K562 (cell line): ENCODE data around the gene SEZ6L. TPM values are rescaled to one million over a fixed set of nuclear protein-coding genes. Genes with fewer than 3 reads are reported as not detected.

Experiments
- ATAC-seq: fragments of 200-7000 bp; cut with Tn5 transposase; 3 replicates; pipeline ENCODE4 v1.9.1; 2020; ENCODE audit warnings: moderate library complexity
- BruUV-seq: library from RNA; stranded (reverse); fragments of 400-500 nt; replicated peaks from 2 replicates; lab custom pipeline; 2021; lab: Mats Ljungman, UMichigan
- CTCF ChIA-PET: fragments of 300-600 bp; formaldehyde crosslinking; extraction: SDS; loops from one replicate; lab custom pipeline; 2021; ENCODE audit warnings: low intra/inter-chr PET ratio; lab: Yijun Ruan, JAX
- POLR2A ChIA-PET: fragments of 300-600, 350-650 bp; sonication (Branson Sonifier 250); formaldehyde crosslinking; extraction: SDS; loops from one replicate; lab custom pipeline; 2021; ENCODE audit warnings: antibody characterized with exemption, inconsistent platforms; lab: Yijun Ruan, JAX
- DNase-seq, 4 experiments: peaks; one replicate each; pipeline versions ENCODE4 v3.0.0 to v3.0.0-alpha.2; 2011 to 2018; ENCODE audit warnings: low spot score in 3 of 4, mixed read lengths in 3 of 4; ENCODE audit errors: extremely low read depth in 1 of 4
- FAIRE-seq: peaks from 2 replicates; lab custom pipeline; 2011; peaks lifted over from hg19 to GRCh38; lab: Jason Lieb, UNC
- H2AFZ ChIP-seq: 2 replicates; pipeline ENCODE4 v1.6.0; 2011; ENCODE audit warnings: low read depth, low read length, control low read depth, inconsistent platforms
- H3K27ac ChIP-seq: fragments of 200-600 bp; 3 replicates; pipeline ENCODE4 v1.8.0; 2011; ENCODE audit warnings: low read depth, mild to moderate bottlenecking, control low read depth, inconsistent platforms, low read length, moderate library complexity, mixed read lengths; ENCODE audit errors: extremely low read depth
- H3K27me3 ChIP-seq, 2 experiments: fragments of 300-600 bp in 1 of 2; 2 replicates in 1 of 2; 3 replicates in 1 of 2; pipeline versions ENCODE4 v1.6.0 to v1.8.0; 2011; ENCODE audit warnings: inconsistent platforms in 2 of 2, low read length in 2 of 2, mild to moderate bottlenecking in 1 of 2, mixed read lengths in 1 of 2, moderate library complexity in 1 of 2; ENCODE audit not compliant: control insufficient read depth in 2 of 2, insufficient read depth in 2 of 2
- H3K36me3 ChIP-seq: fragments of 300-600 bp; 3 replicates; pipeline ENCODE4 v1.8.0; 2011; ENCODE audit warnings: mild to moderate bottlenecking, low read length, inconsistent platforms; ENCODE audit not compliant: control insufficient read depth, insufficient read depth
- H3K4me1 ChIP-seq, 2 experiments: fragments of 200-600 bp in 1 of 2; replicated peaks in 1 of 2; 2 replicates in 1 of 2; 3 replicates in 1 of 2; pipeline versions ENCODE4 v1.5.1 to v1.8.0; 2011; ENCODE audit warnings: inconsistent platforms in 2 of 2, low read length in 2 of 2, mild to moderate bottlenecking in 1 of 2, mixed read lengths in 1 of 2, moderate library complexity in 1 of 2; ENCODE audit not compliant: control insufficient read depth in 2 of 2, insufficient read depth in 2 of 2
- H3K4me2 ChIP-seq: 2 replicates; pipeline ENCODE4 v1.6.1; 2011; ENCODE audit warnings: low read length, control low read depth, inconsistent platforms, mixed read lengths; ENCODE audit not compliant: insufficient read depth
- H3K4me3 ChIP-seq: fragments of 200-600 bp; sonication (generic), shearing (Covaris generic); 2 replicates; pipeline ENCODE4 v1.5.1; 2016; ENCODE audit warnings: control low read depth, inconsistent platforms
- H3K79me2 ChIP-seq: fragments of 200-600 bp; 3 replicates; pipeline ENCODE4 v1.8.0; 2011; ENCODE audit warnings: low read length, inconsistent platforms; ENCODE audit not compliant: control insufficient read depth, insufficient read depth
- H3K9ac ChIP-seq, 2 experiments: 2 replicates each; pipeline versions ENCODE4 v1.6.0 to v1.6.1; 2011; ENCODE audit warnings: low read depth in 2 of 2, low read length in 2 of 2, control low read depth in 1 of 2, inconsistent platforms in 1 of 2, mild to moderate bottlenecking in 1 of 2, mixed read lengths in 1 of 2; ENCODE audit not compliant: insufficient read depth in 1 of 2
- H3K9me1 ChIP-seq: one replicate; pipeline ENCODE4 v1.6.0; 2011; ENCODE audit warnings: inconsistent platforms, mild to moderate bottlenecking, low read length, moderate library complexity; ENCODE audit not compliant: control insufficient read depth, insufficient read depth
- H3K9me3 ChIP-seq: replicated peaks from 2 replicates; pipeline ENCODE4 v1.5.1; 2011; ENCODE audit warnings: low read depth, low read length, inconsistent platforms; ENCODE audit not compliant: control insufficient read depth, insufficient read depth
- H4K20me1 ChIP-seq: replicated peaks from 2 replicates; pipeline ENCODE4 v1.6.1; 2011; ENCODE audit warnings: low read length, inconsistent platforms, mixed read lengths; ENCODE audit not compliant: control insufficient read depth, insufficient read depth
- ATF7 ChIP-seq: fragments of 450-650 bp; IDR thresholded peaks from 2 replicates; pipeline ENCODE4 v1.7.1; 2014; ENCODE audit warnings: mild to moderate bottlenecking, moderate library complexity
- BCL6 ChIP-seq: fragments of 250-450 bp; sonication (Bioruptor Pico); IDR thresholded peaks from 2 replicates; pipeline ENCODE4 v1.4.0; 2020
- BRCA1 ChIP-seq, 2 experiments: fragments of 450-650 bp in 1 of 2; sonication (generic) in 1 of 2; formaldehyde crosslinking in 1 of 2; IDR thresholded peaks; 2 replicates each; pipeline versions ENCODE4 v1.5.0 to v1.6.1; 2017 to 2020; ENCODE audit warnings: mild to moderate bottlenecking in 1 of 2, missing genetic modification reagents in 1 of 2
- CREBBP ChIP-seq: IDR thresholded peaks from one replicate; pipeline ENCODE4 v1.6.1; 2012; ENCODE audit warnings: low read depth, mild to moderate bottlenecking, control low read depth, inconsistent platforms, low read length
- EHMT2 ChIP-seq: fragments of 450-650 bp; IDR thresholded peaks from 2 replicates; pipeline ENCODE4 v1.6.1; 2018; ENCODE audit warnings: antibody characterized with exemption
- GTF2E2 ChIP-seq: fragments of 200-800 bp; sonication (Bioruptor generic); IDR thresholded peaks from 2 replicates; pipeline ENCODE4 v1.6.1; 2016; ENCODE audit warnings: missing genetic modification characterization, missing compliant biosample characterization
- HDAC1 ChIP-seq, 2 experiments: fragments of 450-650 bp; IDR thresholded peaks; 2 replicates each; pipeline ENCODE4 v1.6.1; 2016 to 2017; ENCODE audit warnings: inconsistent platforms in 1 of 2, mild to moderate bottlenecking in 1 of 2, moderate library complexity in 1 of 2
- KAT2B ChIP-seq: IDR thresholded peaks from one replicate; pipeline ENCODE4 v1.6.1; 2012; ENCODE audit warnings: low read depth, mild to moderate bottlenecking, control low read depth, inconsistent platforms, low read length, moderate library complexity
- MAFG ChIP-seq: fragments of 450-650 bp; conservative IDR thresholded peaks from 2 replicates; pipeline ENCODE4 v1.6.1; 2016; ENCODE audit warnings: missing genetic modification characterization, missing compliant biosample characterization
- MTF1 ChIP-seq: fragments of 250-450 bp; sonication (Bioruptor Pico); IDR thresholded peaks from 2 replicates; pipeline ENCODE4 v1.9.0; 2021; ENCODE audit warnings: moderate library complexity, mild to moderate bottlenecking, inconsistent platforms, borderline replicate concordance
- NBN ChIP-seq: fragments of 450-650 bp; IDR thresholded peaks from 2 replicates; pipeline ENCODE4 v1.6.1; 2016; ENCODE audit warnings: low read depth, mild to moderate bottlenecking
- RAD51 ChIP-seq: fragments of 450-650 bp; IDR thresholded peaks from 2 replicates; pipeline ENCODE4 v1.7.1; 2016; ENCODE audit warnings: low read depth, mild to moderate bottlenecking, borderline replicate concordance
- SRSF1 ChIP-seq: fragments of 200-400 bp; formaldehyde crosslinking; IDR thresholded peaks from 2 replicates; pipeline ENCODE4 v1.6.1; 2017; ENCODE audit warnings: mild to moderate bottlenecking, low read depth, low read length, moderate library complexity
- TCFL5 ChIP-seq: fragments of 250-450 bp; sonication (Bioruptor Pico); conservative IDR thresholded peaks from 2 replicates; pipeline ENCODE4 v1.6.1; 2021; ENCODE audit warnings: mild to moderate bottlenecking, moderate library complexity, matching md5 sums
- TRIM28 ChIP-seq: fragments of 450-650 bp; IDR thresholded peaks from 2 replicates; pipeline ENCODE4 v1.6.1; 2017
- ZC3H4 ChIP-seq: sonication (generic); formaldehyde crosslinking; IDR thresholded peaks from 2 replicates; pipeline ENCODE4 v1.9.0; 2021; ENCODE audit warnings: missing genetic modification reagents, borderline replicate concordance
- ZFP36 ChIP-seq: fragments of 150-350 bp; IDR thresholded peaks from 2 replicates; pipeline ENCODE4 v1.6.1; 2018; ENCODE audit warnings: low read length, low read depth; ENCODE audit not compliant: partially characterized antibody
- ZFX ChIP-seq: sonication (generic); formaldehyde crosslinking; IDR thresholded peaks from 2 replicates; pipeline ENCODE4 v1.8.0; 2022; ENCODE audit warnings: mild to moderate bottlenecking, missing genetic modification reagents, moderate library complexity
- ZNF121 ChIP-seq: sonication (generic); formaldehyde crosslinking; conservative IDR thresholded peaks from 2 replicates; pipeline ENCODE4 v1.8.0; 2022; ENCODE audit warnings: missing genetic modification reagents
- ZNF780A ChIP-seq: fragments of 250-450 bp; sonication (Bioruptor Pico); IDR thresholded peaks from 2 replicates; pipeline ENCODE4 v1.5.0; 2021; ENCODE audit warnings: mild to moderate bottlenecking
- ZNF785 ChIP-seq: fragments of 250-450 bp; sonication (Bioruptor Pico); IDR thresholded peaks from 2 replicates; pipeline ENCODE4 v1.4.0; 2020; ENCODE audit warnings: mild to moderate bottlenecking
- WGBS: fragments of 100-300 bp; shearing (Covaris generic); methylation state at CpG from one replicate; pipeline ENCODE4 v1.1.6; 2016; ENCODE audit warnings: low coverage, mixed read lengths; ENCODE audit not compliant: insufficient coverage; ENCODE audit errors: missing lambda C conversion rate; 5-methylcytosine and 5-hydroxymethylcytosine counted together
- in situ Hi-C: fragments of 300-500 bp; cut with MboI; formaldehyde crosslinking; loops from 4 replicates; pipeline ENCODE4 v1.15.0; 2018; ENCODE audit warnings: inconsistent platforms, mixed read lengths
- intact Hi-C: fragments of 100-400 bp; cut with micrococcal nuclease; formaldehyde crosslinking; loops from 2 replicates; pipeline ENCODE4 v1.14.2; 2022
- polyA plus RNA-seq, 8 experiments: library from polyadenylated mRNA; depleted of rRNA in 4 of 8; stranded (reverse) in 5 of 8; unstranded in 3 of 8; fragments of >200 nt; fragmentation: Nextera tagmentation in 2 of 8; fragmentation: Illumina TruSeq in 1 of 8; extraction: Ambion mirVana in 2 of 8; extraction: Trizol in 1 of 8; gene quantifications; 2 replicates each; pipeline versions ENCODE4 v1.2.1 to v1.2.3, GENCODE V29; 2011 to 2014; ENCODE audit warnings: inconsistent platforms in 1 of 8, missing spikeins in 1 of 8
- total RNA-seq, 7 experiments: library from RNA; depleted of rRNA in 6 of 7; stranded (reverse); fragments of >200 nt in 6 of 7; fragmentation: Illumina TruSeq in 2 of 7; extraction: Trizol in 2 of 7; gene quantifications; 2 replicates each; pipeline versions ENCODE4 v1.2.1 to v1.2.3, GENCODE V29; 2011 to 2021; ENCODE audit warnings: low replicate concordance in 1 of 7
- TF ChIP-seq, protein P1 (sequence below): sonication (generic); formaldehyde crosslinking; IDR thresholded peaks from 2 replicates; pipeline ENCODE4 v1.8.0; 2022; ENCODE audit warnings: missing genetic modification reagents, mild to moderate bottlenecking, moderate library complexity, borderline replicate concordance
- TF ChIP-seq, protein P2 (sequence below), 2 experiments: fragments of 450-650 bp in 1 of 2; sonication (generic) in 1 of 2; formaldehyde crosslinking in 1 of 2; IDR thresholded peaks in 1 of 2; conservative IDR thresholded peaks in 1 of 2; 2 replicates each; pipeline versions ENCODE4 v1.6.1 to v1.8.1; 2016 to 2023; ENCODE audit warnings: mild to moderate bottlenecking in 2 of 2, moderate library complexity in 2 of 2, inconsistent platforms in 1 of 2, missing genetic modification reagents in 1 of 2

The SEZ6L gene
- total and polyA plus RNA-seq, 9 of the 15 experiments (the other 6 are each of a cell fraction or from before 2014, with no cell fraction given), result not detected

DNA sequence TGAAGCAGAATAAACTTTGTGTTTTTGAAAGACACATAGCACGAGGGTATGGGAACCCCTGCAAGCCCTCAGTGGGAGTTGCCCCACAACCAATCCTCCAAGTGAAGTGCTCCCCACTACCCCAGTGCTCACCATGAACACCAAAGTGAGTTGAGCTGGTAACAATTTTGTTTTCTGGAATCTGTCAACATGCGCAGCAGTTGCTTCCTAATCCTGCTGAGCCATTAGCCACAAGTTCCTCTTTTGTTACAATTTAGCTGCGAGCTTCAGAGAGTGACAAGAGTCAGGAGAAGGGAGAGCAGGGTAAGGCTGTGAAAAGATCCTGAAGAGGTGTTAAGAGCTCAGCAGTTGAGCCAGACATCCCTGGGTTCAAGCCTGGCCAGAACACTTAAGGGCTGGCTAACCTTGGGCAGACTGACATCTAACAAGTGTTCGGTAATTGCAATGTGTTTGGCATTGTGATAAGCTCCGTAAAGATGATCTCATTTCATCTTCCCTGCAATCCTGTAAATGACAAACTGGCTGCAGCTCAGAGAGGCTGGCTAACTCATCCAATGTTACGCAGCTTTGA is 235.7 kb downstream of the SEZ6L start:
- FAIRE-seq, result peak; percentile 100
- CTCF ChIA-PET, result no interaction called here
- H3K27me3 ChIP-seq, result no peaks in the 10 kb centered on the region
- no peaks in the 10 kb centered on the region for H3K9me1 ChIP-seq
- in situ Hi-C loops (loop anchor here (5.0 kb wide), 1 partner anchor 57 kb away; no protein-coding TSS in a partner anchor), intact Hi-C loops (no loop called here)
- H3K79me2 ChIP-seq, result no peaks in the 10 kb centered on the region
- peak overlapping the region; percentile 73 for H3K4me2 ChIP-seq
- DNase-seq, result peak; percentile 44 to 85 (median 57)
- no peaks in the 10 kb centered on the region for H3K36me3 ChIP-seq
- no TSS peak for BruUV-seq
- H3K4me1 ChIP-seq, result peaks cover 13 to 40% of the 10 kb centered on the region in 2 experiments
- peak; percentile 92 for ATAC-seq
- H4K20me1 ChIP-seq, result no peaks in the 10 kb centered on the region
- WGBS, result 9% methylated on average over 6 of the region's 6 CpGs
- POLR2A ChIA-PET, result interaction anchor here (0.5 to 1.6 kb wide), 6 partner anchors 11 to 295 kb away, joined by 3 to 4 read pairs (median 3); no protein-coding TSS in a partner anchor
- peak overlapping the region; percentile 81 for H3K27ac ChIP-seq
- peak overlapping the region; percentile 81 for H2AFZ ChIP-seq
- no peaks in the 10 kb centered on the region for H3K9me3 ChIP-seq
- H3K9ac ChIP-seq, result peak overlapping the region in 1 of 2 experiments; percentile 53; a peak in 2 of 4 replicates
- H3K4me3 ChIP-seq, result no peak overlapping the region
- no peak for TF ChIP-seq TRIM28
- TF ChIP-seq, protein P1, sequence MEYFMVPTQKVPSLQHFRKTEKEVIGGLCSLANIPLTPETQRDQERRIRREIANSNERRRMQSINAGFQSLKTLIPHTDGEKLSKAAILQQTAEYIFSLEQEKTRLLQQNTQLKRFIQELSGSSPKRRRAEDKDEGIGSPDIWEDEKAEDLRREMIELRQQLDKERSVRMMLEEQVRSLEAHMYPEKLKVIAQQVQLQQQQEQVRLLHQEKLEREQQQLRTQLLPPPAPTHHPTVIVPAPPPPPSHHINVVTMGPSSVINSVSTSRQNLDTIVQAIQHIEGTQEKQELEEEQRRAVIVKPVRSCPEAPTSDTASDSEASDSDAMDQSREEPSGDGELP (CRISPR knock-in tag), result no peak; the same call in 1 of the 2 replicates
- TF ChIP-seq ATF7, result peak; percentile 74
- TF ChIP-seq BRCA1 (IDR thresholded peaks at IDR 0.05), result no peak
- TF ChIP-seq BRCA1 (CRISPR knock-in tag; IDR thresholded peaks at IDR 0.05), result no peak
- TF ChIP-seq BCL6, result no peak
- TF ChIP-seq ZC3H4 (CRISPR knock-in tag), result no peak
- peak; percentile 52 for TF ChIP-seq ZFP36
- no peak for TF ChIP-seq KAT2B
- no peak for TF ChIP-seq ZNF121 (CRISPR knock-in tag)
- TF ChIP-seq ZNF780A (CRISPR knock-in tag), result no peak
- TF ChIP-seq TCFL5 (CRISPR knock-in tag), result no peak
- TF ChIP-seq ZFX (CRISPR knock-in tag), result no peak
- TF ChIP-seq ZNF785 (CRISPR knock-in tag), result no peak
- TF ChIP-seq MAFG (tag), result no peak; the same call in 1 of the 2 replicates
- peak; percentile 88; the same call in 1 of the 2 replicates for TF ChIP-seq NBN
- TF ChIP-seq, protein P2, sequence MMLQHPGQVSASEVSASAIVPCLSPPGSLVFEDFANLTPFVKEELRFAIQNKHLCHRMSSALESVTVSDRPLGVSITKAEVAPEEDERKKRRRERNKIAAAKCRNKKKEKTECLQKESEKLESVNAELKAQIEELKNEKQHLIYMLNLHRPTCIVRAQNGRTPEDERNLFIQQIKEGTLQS (IDR thresholded peaks at IDR 0.05), result peak; percentile 63
- TF ChIP-seq, protein P2 (CRISPR knock-in tag; conservative IDR thresholded peaks at IDR 0.05), result no peak
- no peak for TF ChIP-seq GTF2E2 (tag)
- no peak for TF ChIP-seq MTF1 (CRISPR knock-in tag)
- TF ChIP-seq SRSF1, result no peak
- TF ChIP-seq HDAC1 (IDR thresholded peaks at IDR 0.05), result peak in 1 of 2 experiments; percentile 85; a peak in 2 of 4 replicates
- no peak for TF ChIP-seq CREBBP
- TF ChIP-seq RAD51, result no peak
- TF ChIP-seq EHMT2, result no peak
